Activated naive CD8-positive, alpha-beta T cell treated with anti-CD3 and anti-CD28 coated beads, Interleukin-2, amount 10 ng/mL, durations not matched to agents 7 days and 5 days (primary cell): ENCODE data around the gene JPH3. TPM values are rescaled to one million over a fixed set of nuclear protein-coding genes. Genes with fewer than 3 reads are reported as not detected.
A peak's percentile ranks its signal among the peaks of the same experiment; 100 is the strongest.

Source experiments
- ATAC-seq: fragments of 150-1000 bp; cut with Tn5 transposase; one replicate; pipeline ENCODE4 v1.10.0; 2021; ENCODE audit warnings: low read depth, moderate library complexity
- POLR2A ChIA-PET: fragments of 350-600 bp; sonication (Branson Sonifier 250); formaldehyde crosslinking; loops from one replicate; lab custom pipeline; 2021; ENCODE audit warnings: antibody characterized with exemption; lab: Charles Lee
- DNase-seq: peaks from one replicate; pipeline ENCODE4 v3.0.0; 2021
- H3K27ac Mint-ChIP-seq: one replicate; pipeline ENCODE4 v1.8.0; 2022; ENCODE audit warnings: mild to moderate bottlenecking, mixed read lengths
- H3K27me3 Mint-ChIP-seq: one replicate; pipeline ENCODE4 v1.8.0; 2022; ENCODE audit warnings: mild to moderate bottlenecking, moderate library complexity, mixed read lengths
- H3K36me3 Mint-ChIP-seq: one replicate; pipeline ENCODE4 v1.8.0; 2021; ENCODE audit warnings: mild to moderate bottlenecking, mixed read lengths
- H3K4me1 Mint-ChIP-seq: one replicate; pipeline ENCODE4 v1.8.0; 2021; ENCODE audit warnings: mixed read lengths
- H3K4me3 Mint-ChIP-seq: one replicate; pipeline ENCODE4 v1.8.0; 2022; ENCODE audit warnings: mild to moderate bottlenecking, moderate library complexity, mixed read lengths
- H3K9me3 Mint-ChIP-seq: one replicate; pipeline ENCODE4 v1.8.0; 2021; ENCODE audit warnings: mixed read lengths
- total RNA-seq, 2 experiments: library from RNA; stranded (reverse); gene quantifications; one replicate each; pipeline ENCODE4 v1.2.3, GENCODE V29; 2021

The JPH3 gene
- total RNA-seq, 2 experiments from 2014 or later = not detected

DNA sequence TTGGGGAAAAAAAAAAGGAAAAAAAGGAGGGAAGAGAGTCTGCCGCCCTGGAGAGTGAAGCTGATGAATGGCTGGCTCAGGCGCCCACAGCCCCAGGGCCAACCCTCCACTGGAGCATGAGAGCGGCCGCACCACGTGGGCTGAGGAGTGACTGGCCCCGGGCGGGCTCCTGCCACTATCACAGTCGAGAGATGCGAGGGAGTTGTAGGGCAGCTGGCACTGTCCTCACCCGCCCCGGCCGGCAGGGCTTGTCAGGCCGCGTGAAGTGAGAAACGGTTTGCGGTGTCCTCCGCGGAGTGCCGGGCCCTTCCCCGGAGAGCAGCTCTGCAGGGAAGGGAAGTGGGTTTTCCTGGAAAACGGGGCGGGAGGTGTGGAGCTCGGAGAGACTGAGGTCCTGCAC, 45.9 kb downstream of the JPH3 start:
- POLR2A ChIA-PET = no interaction called here
- peaks cover 18% of the 10 kb centered on the region for H3K27me3 Mint-ChIP-seq
- no peak overlapping the region for H3K27ac Mint-ChIP-seq
- no peak overlapping the region for H3K4me3 Mint-ChIP-seq
- DNase-seq (peak; percentile 38), ATAC-seq (peak; percentile 29)
- H3K4me1 Mint-ChIP-seq = peaks cover 4% of the 10 kb centered on the region
- H3K9me3 Mint-ChIP-seq = no peaks in the 10 kb centered on the region
- no peaks in the 10 kb centered on the region for H3K36me3 Mint-ChIP-seq

DNA sequence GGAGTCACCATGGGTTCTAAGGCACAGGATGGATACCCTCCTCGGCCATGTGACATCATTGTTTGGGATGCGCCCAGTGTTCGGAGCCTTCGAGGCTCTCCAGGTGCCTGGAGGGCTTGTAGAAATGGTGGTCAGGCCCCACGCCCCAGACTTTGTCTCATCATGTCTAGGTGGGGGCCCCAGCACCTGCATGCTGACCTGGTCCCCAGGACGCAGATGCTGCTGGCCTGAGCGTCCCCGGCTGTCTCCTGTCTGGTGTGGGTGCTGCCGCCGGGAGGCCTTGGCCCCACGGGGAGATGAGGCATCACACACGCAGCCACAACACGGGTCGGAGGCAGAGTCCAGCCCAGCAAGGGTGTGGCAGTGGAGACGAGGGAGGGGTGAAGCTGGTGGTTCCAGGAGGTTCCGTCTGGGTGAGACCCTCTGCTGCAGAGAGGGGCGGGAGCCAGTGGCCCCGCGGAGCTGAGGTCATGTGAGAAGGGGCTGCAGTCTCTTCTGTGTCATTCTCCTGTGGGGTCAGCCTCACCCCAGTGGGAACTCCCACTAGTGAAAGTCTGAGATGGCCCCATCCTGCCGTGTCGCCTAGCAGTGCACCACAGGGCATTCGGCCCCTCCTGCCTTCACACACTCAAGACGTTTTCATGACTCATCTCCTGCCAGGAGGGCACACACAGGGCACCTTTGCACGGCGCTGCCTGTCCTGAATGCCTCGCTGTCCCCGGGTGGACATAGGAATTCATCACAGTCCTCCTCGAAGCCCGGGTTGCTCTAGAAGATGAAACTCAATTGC, 46.6 kb downstream of the JPH3 start:
- peaks cover 18% of the 10 kb centered on the region for H3K27me3 Mint-ChIP-seq
- H3K4me1 Mint-ChIP-seq = peaks cover 4% of the 10 kb centered on the region
- no peak for DNase-seq
- no peak overlapping the region for H3K4me3 Mint-ChIP-seq
- H3K36me3 Mint-ChIP-seq = no peaks in the 10 kb centered on the region
- POLR2A ChIA-PET = no interaction called here
- no peak overlapping the region for H3K27ac Mint-ChIP-seq
- no peak for ATAC-seq
- no peaks in the 10 kb centered on the region for H3K9me3 Mint-ChIP-seq

DNA sequence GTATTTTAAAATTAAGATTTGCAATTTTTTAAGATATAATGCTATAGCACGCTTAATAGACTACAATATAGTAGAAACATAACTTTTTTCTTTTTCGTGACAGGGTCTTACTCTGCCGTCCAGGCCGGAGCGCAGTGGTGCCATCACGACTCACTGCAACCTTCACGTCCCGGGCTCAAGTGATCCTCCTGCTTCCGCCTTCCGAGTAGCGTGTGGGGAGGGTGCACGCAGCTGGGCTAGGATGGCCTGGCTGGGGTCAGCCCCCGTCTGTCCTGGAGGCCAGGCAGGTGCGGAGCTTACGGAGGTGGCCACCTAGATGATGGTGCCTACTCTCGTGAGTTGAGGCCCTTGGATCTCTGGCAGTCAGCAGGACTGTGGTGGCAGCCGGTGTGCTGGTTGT, 50.1 kb downstream of the JPH3 start:
- Mint-ChIP-seq H3K4me1 (peaks cover 4% of the 10 kb centered on the region), H3K27me3 (peaks cover 12% of the 10 kb centered on the region), H3K27ac (no peak overlapping the region), H3K36me3 (no peaks in the 10 kb centered on the region), H3K9me3 (no peaks in the 10 kb centered on the region), H3K4me3 (no peak overlapping the region)
- no peak for ATAC-seq
- DNase-seq = no peak
- POLR2A ChIA-PET = no interaction called here

DNA sequence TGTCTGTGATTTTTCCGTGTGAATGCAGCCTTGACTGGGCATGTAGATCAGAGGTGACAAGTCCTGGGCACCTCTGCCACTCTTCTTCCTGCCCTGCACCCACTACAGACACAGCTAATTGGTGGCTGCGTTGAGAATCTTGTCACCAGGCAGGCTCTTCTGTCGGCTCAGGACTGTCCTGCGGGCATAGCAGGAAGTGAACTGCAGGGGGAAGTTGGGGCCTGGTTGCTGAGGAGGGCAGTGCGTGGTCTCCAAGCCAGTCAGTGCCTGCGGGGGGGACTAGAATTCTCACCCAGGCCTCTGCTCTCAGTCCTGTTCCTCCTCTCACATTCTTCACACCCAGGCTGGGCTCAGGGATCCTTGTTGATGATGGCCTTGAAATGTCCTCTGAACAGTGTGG, 50.5 kb downstream of the JPH3 start:
- H3K27me3 Mint-ChIP-seq = peaks cover 12% of the 10 kb centered on the region
- no peaks in the 10 kb centered on the region for H3K9me3 Mint-ChIP-seq
- POLR2A ChIA-PET = no interaction called here
- H3K27ac Mint-ChIP-seq = no peak overlapping the region
- ATAC-seq (peak; percentile 11), DNase-seq (no peak)
- H3K36me3 Mint-ChIP-seq = no peaks in the 10 kb centered on the region
- peaks cover 4% of the 10 kb centered on the region for H3K4me1 Mint-ChIP-seq
- no peak overlapping the region for H3K4me3 Mint-ChIP-seq

DNA sequence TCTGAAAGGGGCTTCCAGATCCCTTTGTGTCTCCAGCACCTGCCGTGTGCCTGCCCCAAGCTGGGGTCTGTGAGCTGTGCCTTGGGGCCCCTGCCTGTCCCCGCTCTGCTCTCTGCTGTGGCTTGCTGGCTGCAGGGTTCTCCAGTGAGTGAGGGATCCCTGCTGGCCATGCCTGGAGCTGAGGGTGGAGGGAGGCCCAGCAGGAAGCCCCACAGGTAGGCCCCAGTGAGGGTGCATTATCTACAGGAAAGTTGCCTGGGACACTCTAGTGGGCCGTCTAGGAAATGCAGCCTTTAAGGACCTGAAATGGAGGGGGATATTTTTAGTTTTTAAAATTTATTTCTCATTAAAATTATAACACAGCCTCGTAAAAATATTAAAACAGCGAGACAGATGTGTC, 50.9 kb downstream of the JPH3 start:
- DNase-seq = no peak
- Mint-ChIP-seq H3K9me3 (no peaks in the 10 kb centered on the region), H3K4me3 (no peak overlapping the region), H3K36me3 (no peaks in the 10 kb centered on the region), H3K27me3 (peaks cover 8% of the 10 kb centered on the region), H3K4me1 (no peaks in the 10 kb centered on the region), H3K27ac (no peak overlapping the region)
- no peak for ATAC-seq
- POLR2A ChIA-PET = no interaction called here

DNA sequence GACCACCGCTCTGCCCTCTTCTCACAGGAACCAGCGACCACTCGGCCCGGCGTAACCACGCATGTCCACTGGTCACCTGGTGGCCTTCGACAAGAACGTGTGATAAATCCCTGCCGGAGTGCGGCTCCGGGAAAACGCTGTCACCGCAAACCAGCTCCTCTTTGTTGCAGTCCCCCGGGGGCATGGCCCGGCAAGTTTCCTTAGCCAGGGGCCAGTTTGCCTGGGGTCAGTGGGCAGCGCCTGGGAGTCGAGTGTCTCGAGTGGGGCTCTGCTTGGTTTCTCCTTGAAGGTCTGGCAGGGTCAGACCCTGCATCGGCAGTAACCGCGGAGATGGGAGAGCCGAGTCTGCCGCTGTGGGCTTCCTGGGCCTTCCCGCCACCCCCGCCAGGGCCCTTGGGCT, 52.5 kb downstream of the JPH3 start:
- no peaks in the 10 kb centered on the region for H3K4me1 Mint-ChIP-seq
- peaks cover 8% of the 10 kb centered on the region for H3K27me3 Mint-ChIP-seq
- H3K4me3 Mint-ChIP-seq = no peak overlapping the region
- no peaks in the 10 kb centered on the region for H3K9me3 Mint-ChIP-seq
- H3K36me3 Mint-ChIP-seq = no peaks in the 10 kb centered on the region
- no peak overlapping the region for H3K27ac Mint-ChIP-seq
- ATAC-seq = no peak
- POLR2A ChIA-PET = no interaction called here
- no peak for DNase-seq

- ATAC-seq = no peak
Observed at GRCh38 chr16:87656328-87656727, 54.0 kb downstream of the JPH3 start.

DNA sequence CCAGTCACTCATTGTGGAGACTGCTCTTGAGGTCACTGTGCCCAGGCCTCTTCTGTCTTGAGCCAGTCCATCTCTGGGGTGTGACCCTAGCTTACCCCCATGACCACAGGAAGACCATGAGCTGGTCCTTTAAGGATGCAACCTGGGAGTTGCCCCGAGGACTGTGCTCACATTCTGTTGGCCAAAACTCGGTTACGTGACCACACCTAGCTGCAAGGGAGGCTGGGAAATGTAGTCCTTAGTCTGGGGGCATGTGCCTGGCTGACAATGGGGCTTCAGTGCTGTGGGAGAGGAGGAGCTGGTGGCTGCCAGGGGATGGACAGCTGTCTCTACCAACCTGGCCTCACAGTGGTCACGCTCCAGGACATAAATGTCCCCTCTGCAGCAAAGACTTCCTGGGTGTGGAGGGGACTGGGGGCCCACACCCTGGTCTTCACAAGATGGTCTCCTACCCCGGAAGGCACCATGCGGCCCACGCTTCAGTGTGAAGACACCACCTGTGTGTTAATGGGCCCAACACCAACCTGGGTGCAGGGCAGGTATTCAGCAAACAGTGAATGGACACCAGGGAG, 55.4 kb downstream of the JPH3 start:
- ATAC-seq (no peak), DNase-seq (no peak)
- H3K4me3 Mint-ChIP-seq = no peak overlapping the region

More at GRCh38 chr16:87656328-87656727, 54.0 kb downstream of the JPH3 start:
- H3K4me3 Mint-ChIP-seq = no peak overlapping the region
- no peaks in the 10 kb centered on the region for H3K9me3 Mint-ChIP-seq
- POLR2A ChIA-PET = no interaction called here
- no peak overlapping the region for H3K27ac Mint-ChIP-seq
- no peaks in the 10 kb centered on the region for H3K36me3 Mint-ChIP-seq
- DNase-seq = no peak
- H3K4me1 Mint-ChIP-seq = no peaks in the 10 kb centered on the region
- H3K27me3 Mint-ChIP-seq = no peaks in the 10 kb centered on the region

GRCh38 chr16:87658564-87659225, 56.4 kb downstream of the JPH3 start:
- Mint-ChIP-seq H3K4me1 (peaks cover 3% of the 10 kb centered on the region), H3K9me3 (no peaks in the 10 kb centered on the region), H3K4me3 (no peak overlapping the region), H3K27me3 (peaks cover 3% of the 10 kb centered on the region), H3K27ac (no peak overlapping the region), H3K36me3 (no peaks in the 10 kb centered on the region)
- POLR2A ChIA-PET = no interaction called here
- ATAC-seq (no peak), DNase-seq (no peak)

More for the DNA sequence above, 55.4 kb downstream of the JPH3 start:
- H3K9me3 Mint-ChIP-seq = no peaks in the 10 kb centered on the region
- no peaks in the 10 kb centered on the region for H3K27me3 Mint-ChIP-seq
- no peaks in the 10 kb centered on the region for H3K36me3 Mint-ChIP-seq
- H3K27ac Mint-ChIP-seq = no peak overlapping the region
- peaks cover 3% of the 10 kb centered on the region for H3K4me1 Mint-ChIP-seq
- POLR2A ChIA-PET = no interaction called here

DNA sequence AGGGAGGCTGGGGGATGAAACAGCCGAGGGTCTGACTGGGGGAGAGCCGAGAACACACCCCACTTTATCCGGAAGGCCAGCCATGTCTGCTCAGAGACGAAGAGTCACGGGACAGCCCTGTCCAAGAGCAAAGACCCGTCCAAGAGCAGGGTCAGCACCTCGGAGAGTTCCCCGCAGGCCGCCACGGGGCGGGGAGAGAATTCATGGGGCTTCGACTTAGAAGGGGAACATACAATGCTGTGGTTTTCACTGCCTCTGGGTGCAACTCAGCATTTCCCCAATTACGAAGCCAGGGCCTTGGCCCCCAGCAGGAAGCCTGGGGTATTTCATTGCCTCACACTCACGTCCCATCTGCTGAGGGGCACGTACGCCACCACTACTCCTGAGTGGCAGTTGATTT, 59.3 kb downstream of the JPH3 start:
- ATAC-seq (peak; percentile 53), DNase-seq (peak; percentile 59)
- Mint-ChIP-seq H3K4me3 (no peak overlapping the region), H3K4me1 (peaks cover 3% of the 10 kb centered on the region), H3K36me3 (no peaks in the 10 kb centered on the region), H3K27me3 (peaks cover 3% of the 10 kb centered on the region), H3K9me3 (no peaks in the 10 kb centered on the region), H3K27ac (no peak overlapping the region)
- POLR2A ChIA-PET = no interaction called here

- Mint-ChIP-seq H3K4me1 (peaks cover 3% of the 10 kb centered on the region), H3K9me3 (no peaks in the 10 kb centered on the region), H3K27me3 (peaks cover 3% of the 10 kb centered on the region), H3K27ac (no peak overlapping the region), H3K4me3 (no peak overlapping the region), H3K36me3 (no peaks in the 10 kb centered on the region)
- POLR2A ChIA-PET = no interaction called here
- DNase-seq (no peak), ATAC-seq (no peak)
Observed at GRCh38 chr16:87662254-87663204, 60.2 kb downstream of the JPH3 start.

- H3K4me1 Mint-ChIP-seq = peaks cover 3% of the 10 kb centered on the region
- peaks cover 3% of the 10 kb centered on the region for H3K27me3 Mint-ChIP-seq
- no peaks in the 10 kb centered on the region for H3K36me3 Mint-ChIP-seq
- H3K9me3 Mint-ChIP-seq = no peaks in the 10 kb centered on the region
- POLR2A ChIA-PET = no interaction called here
- no peak overlapping the region for H3K4me3 Mint-ChIP-seq
- ATAC-seq (no peak), DNase-seq (no peak)
- H3K27ac Mint-ChIP-seq = no peak overlapping the region
Observed at GRCh38 chr16:87664792-87665191, 62.5 kb downstream of the JPH3 start.

DNA sequence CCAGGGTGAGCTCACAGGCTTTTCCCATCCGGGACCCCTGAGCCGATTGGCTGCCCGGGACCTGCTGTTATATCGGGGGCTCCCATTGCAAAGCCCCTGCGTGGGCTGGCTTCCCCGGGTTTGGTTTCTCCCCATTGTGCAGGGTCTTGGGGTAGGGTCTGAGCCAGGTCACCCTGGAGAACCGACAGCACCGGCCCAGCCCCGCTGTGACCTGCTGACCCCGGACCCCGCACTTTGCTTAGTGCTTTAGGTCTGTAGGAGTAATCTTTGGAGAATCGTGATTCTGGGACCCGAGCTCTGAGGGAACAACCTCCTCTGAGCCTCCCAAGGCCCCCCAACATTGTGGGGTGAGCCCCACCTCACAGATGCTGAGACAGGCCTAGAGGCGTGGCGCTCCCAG, 62.9 kb downstream of the JPH3 start:
- ATAC-seq = no peak
- DNase-seq = no peak
- H3K27ac Mint-ChIP-seq = no peak overlapping the region
- peaks cover 3% of the 10 kb centered on the region for H3K4me1 Mint-ChIP-seq
- H3K9me3 Mint-ChIP-seq = no peaks in the 10 kb centered on the region
- H3K4me3 Mint-ChIP-seq = no peak overlapping the region
- H3K36me3 Mint-ChIP-seq = no peaks in the 10 kb centered on the region
- H3K27me3 Mint-ChIP-seq = peaks cover 3% of the 10 kb centered on the region
- POLR2A ChIA-PET = no interaction called here
